Measurements from ENCODE around the gene C2CD2.

C2CD2 gene

DNA sequence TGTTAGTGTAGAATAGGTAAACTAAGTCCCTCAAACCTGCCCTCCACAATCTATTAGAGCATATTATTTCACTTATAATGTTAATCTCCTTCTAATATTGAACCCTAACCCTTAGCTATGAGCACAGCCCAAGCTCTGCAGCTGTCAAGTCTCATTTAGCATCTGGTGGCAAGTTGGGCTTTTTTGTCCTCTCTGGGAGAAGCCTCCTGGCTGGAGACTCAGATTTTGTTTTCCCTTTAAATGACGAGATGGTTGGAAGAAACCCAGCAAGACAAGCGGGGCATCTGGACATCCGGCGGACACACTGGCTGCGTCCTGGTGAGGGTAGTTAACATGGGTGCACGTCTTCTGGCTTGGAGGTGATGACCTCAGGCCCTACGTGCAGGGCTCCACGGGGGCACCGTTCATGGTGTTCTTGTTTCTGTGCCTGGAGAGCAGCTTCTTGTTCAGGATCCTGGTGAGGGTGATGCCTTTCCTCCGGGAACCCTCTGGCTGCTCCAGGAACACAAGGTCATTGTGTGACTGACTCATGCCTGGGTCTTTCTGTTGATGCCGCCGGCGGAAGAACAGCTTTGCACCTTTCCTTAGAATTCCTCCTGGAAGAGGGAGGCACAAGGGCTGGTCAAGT lies 65.0 kb downstream of the C2CD2 start:
- Histone ChIP-seq H3K36me3 (ENCODE audit: insufficient read depth, low read length) (peaks cover 16% of the 10 kb centered on the region), H3K9me3 (replicated peaks; ENCODE audit: low read length) (no peaks in the 10 kb centered on the region), H3K27me3 (ENCODE audit: control insufficient read depth, insufficient read depth, low read length) (no peaks in the 10 kb centered on the region), H3K4me2 (ENCODE audit: low read length) (peak overlapping the region; percentile 0), H3K9ac (ENCODE audit: low read depth, low read length) (no peak overlapping the region), H3K4me1 (ENCODE audit: control insufficient read depth, insufficient read depth, low read length) (peaks cover 6% of the 10 kb centered on the region), H3K4me3 (ENCODE audit: low read length) (no peak overlapping the region)

DNA sequence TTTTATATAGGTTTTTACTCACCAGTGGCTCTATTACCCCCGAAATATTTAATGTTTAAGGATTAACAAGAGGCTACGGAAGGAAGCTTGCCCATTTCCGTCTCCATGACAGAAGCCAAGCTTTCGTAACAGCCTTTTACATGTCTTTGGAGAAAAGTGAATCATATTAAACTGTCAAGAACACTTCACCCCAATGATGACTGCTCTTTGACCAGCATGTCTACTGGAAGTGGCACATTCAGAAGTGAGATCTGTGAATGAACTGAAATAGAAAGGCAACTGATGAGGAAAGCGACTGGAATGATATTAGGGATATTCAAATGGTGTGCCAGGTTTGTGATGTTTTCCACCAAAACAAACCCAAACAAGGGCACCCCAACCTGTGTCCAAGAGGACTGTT lies 66.2 kb downstream of the C2CD2 start:
- Histone ChIP-seq H3K4me1 (ENCODE audit: control insufficient read depth, insufficient read depth, low read length) (peaks cover 6% of the 10 kb centered on the region), H3K4me3 (ENCODE audit: low read length) (no peak overlapping the region), H3K9me3 (replicated peaks; ENCODE audit: low read length) (no peaks in the 10 kb centered on the region), H3K36me3 (ENCODE audit: insufficient read depth, low read length) (peaks cover 16% of the 10 kb centered on the region), H3K27me3 (ENCODE audit: control insufficient read depth, insufficient read depth, low read length) (no peaks in the 10 kb centered on the region), H3K9ac (ENCODE audit: low read depth, low read length) (no peak overlapping the region), H3K4me2 (ENCODE audit: low read length) (no peak overlapping the region)

DNA sequence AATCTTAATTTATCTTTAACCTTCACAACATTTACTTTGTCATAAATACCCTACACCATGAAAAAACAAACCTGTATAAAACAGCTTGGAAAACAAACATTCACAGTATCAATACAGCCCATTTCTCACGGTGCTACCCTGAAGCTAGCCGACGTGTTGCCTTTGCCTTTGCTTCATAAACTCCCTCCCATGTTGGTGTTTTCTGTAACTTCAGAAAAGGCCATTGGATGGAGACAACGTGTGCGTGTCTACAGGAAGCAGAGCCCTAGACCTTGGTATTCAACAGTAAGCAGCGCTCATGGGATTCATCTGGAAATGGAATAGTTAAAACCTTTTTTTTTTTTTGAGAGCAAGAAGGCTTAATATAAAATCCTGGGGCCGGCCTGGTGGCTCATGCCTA lies 67.5 kb downstream of the C2CD2 start:
- peaks cover 16% of the 10 kb centered on the region for H3K36me3 ChIP-seq (ENCODE audit: insufficient read depth, low read length)
- no peaks in the 10 kb centered on the region for H3K27me3 ChIP-seq (ENCODE audit: control insufficient read depth, insufficient read depth, low read length)
- no peak overlapping the region for H3K9ac ChIP-seq (ENCODE audit: low read depth, low read length)
- H3K4me3 ChIP-seq (ENCODE audit: low read length) = no peak overlapping the region
- peaks cover 6% of the 10 kb centered on the region for H3K4me1 ChIP-seq (ENCODE audit: control insufficient read depth, insufficient read depth, low read length)
- H3K4me2 ChIP-seq (ENCODE audit: low read length) = no peak overlapping the region
- H3K9me3 ChIP-seq (replicated peaks; ENCODE audit: low read length) = no peaks in the 10 kb centered on the region

DNA sequence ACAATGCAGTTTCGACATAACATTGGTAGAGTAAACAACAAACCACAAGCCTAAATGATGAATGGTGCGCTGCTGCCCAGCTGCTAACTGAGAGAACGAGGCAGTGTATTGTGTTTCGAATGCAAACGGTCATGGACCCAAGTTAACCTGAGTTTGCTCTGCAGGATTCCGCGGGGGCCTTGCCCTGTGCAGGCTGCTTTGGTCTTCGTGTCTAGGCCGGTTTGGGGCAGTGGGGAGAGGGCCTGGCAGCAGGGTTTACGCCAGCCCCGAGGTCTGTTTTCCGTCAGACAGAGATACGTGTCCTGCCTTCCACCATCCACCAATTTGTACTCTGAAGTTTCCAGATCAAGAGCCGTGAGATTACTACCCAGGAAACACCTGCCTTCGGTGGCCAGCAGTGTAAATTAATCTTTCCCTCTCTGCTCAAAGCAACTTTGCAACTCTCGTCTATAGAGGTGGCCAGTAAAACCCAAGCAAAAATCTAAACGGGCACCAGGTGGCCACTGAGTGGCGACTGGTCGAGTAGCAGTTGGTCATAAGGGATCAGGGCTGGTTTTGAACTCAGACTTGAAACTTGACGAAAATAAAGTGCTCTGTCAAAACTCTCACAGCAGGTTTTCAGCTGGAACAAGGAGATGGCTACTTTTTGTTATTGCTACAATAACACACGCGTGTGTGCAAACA lies 68.3 kb downstream of the C2CD2 start:
- no peaks in the 10 kb centered on the region for H3K9me3 ChIP-seq (replicated peaks; ENCODE audit: low read length)
- H3K4me1 ChIP-seq (ENCODE audit: control insufficient read depth, insufficient read depth, low read length) = peaks cover 6% of the 10 kb centered on the region
- no peaks in the 10 kb centered on the region for H3K27me3 ChIP-seq (ENCODE audit: control insufficient read depth, insufficient read depth, low read length)
- H3K4me3 ChIP-seq (ENCODE audit: low read length) = no peak overlapping the region
- no peak overlapping the region for H3K4me2 ChIP-seq (ENCODE audit: low read length)
- H3K36me3 ChIP-seq (ENCODE audit: insufficient read depth, low read length) = peaks cover 16% of the 10 kb centered on the region
- no peak overlapping the region for H3K9ac ChIP-seq (ENCODE audit: low read depth, low read length)

DNA sequence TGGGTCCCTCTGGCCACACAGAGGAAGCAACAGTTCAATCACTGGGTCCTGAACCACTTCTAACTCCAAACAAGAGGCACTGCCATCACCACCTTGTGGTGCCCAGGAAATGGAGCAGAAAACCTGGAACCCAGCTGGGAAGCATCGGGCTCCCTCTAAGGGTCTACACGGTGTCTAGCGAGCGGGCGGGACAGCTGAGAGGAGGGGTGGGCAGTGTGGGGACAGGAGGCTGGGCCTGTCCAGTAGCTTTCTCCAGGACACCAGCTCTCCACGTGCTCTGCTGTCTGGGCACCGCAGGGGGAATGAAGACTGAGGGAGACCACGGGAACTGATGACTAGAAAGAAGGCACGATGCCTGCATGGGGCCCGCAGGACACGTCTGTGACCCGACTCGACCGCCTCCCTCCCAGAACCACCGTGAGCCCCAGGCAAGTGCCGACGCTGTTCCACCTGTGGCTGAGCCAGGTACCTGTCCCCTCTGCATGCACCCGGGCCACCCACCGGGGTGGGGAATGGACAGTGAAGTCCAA lies 69.3 kb downstream of the C2CD2 start:
- no peaks in the 10 kb centered on the region for H3K9me3 ChIP-seq (replicated peaks; ENCODE audit: low read length)
- no peak overlapping the region for H3K4me2 ChIP-seq (ENCODE audit: low read length)
- H3K9ac ChIP-seq (ENCODE audit: low read depth, low read length) = no peak overlapping the region
- peaks cover 11% of the 10 kb centered on the region for H3K4me1 ChIP-seq (ENCODE audit: control insufficient read depth, insufficient read depth, low read length)
- H3K27me3 ChIP-seq (ENCODE audit: control insufficient read depth, insufficient read depth, low read length) = no peaks in the 10 kb centered on the region
- H3K4me3 ChIP-seq (ENCODE audit: low read length) = no peak overlapping the region
- H3K36me3 ChIP-seq (ENCODE audit: insufficient read depth, low read length) = peaks cover 14% of the 10 kb centered on the region

DNA sequence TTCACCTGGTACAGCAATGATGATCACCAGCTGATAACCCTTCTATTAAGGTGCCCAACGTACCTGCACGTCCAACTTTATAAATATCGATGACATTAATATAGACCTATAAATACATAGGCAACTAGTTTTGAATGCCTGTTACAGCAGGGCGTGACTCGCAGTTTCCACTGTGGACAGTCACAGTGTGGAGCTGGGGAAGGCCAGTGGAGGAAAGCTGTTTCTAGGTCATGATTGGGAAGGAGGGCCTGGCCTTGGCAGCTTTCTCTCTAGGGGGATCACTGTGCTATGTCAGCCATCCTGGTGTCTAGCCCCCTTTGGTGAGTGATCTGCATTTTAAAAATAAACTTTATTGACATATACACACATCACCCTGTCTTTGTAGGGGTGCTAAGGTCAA lies 70.2 kb downstream of the C2CD2 start:
- Histone ChIP-seq H3K4me1 (ENCODE audit: control insufficient read depth, insufficient read depth, low read length) (peaks cover 7% of the 10 kb centered on the region), H3K9me3 (replicated peaks; ENCODE audit: low read length) (no peaks in the 10 kb centered on the region), H3K27me3 (ENCODE audit: control insufficient read depth, insufficient read depth, low read length) (no peaks in the 10 kb centered on the region), H3K4me2 (ENCODE audit: low read length) (no peak overlapping the region), H3K4me3 (ENCODE audit: low read length) (no peak overlapping the region), H3K9ac (ENCODE audit: low read depth, low read length) (no peak overlapping the region), H3K36me3 (ENCODE audit: insufficient read depth, low read length) (peaks cover 8% of the 10 kb centered on the region)

DNA sequence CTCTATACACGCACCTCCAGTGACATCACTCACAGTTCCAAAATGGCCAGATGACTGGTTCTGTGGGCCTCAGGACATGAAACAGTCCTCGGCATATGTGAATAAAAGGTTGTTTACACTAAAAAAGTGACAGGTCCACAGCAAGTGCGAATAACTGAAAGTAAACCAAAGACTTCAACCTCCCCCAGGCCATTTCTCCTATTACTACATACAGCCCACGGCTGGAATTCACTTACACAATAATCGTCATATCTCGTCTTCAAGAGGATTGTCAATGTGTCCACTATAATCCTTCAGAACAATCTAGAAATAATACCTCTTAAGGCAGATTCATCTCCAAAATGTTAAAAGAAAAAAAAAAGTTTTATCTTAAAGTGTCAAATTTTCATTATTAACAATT lies 72.8 kb downstream of the C2CD2 start:
- peaks cover 15% of the 10 kb centered on the region for H3K4me1 ChIP-seq (ENCODE audit: control insufficient read depth, insufficient read depth, low read length)
- no peak overlapping the region for H3K4me2 ChIP-seq (ENCODE audit: low read length)
- no peaks in the 10 kb centered on the region for H3K27me3 ChIP-seq (ENCODE audit: control insufficient read depth, insufficient read depth, low read length)
- H3K9ac ChIP-seq (ENCODE audit: low read depth, low read length) = no peak overlapping the region
- no peak overlapping the region for H3K4me3 ChIP-seq (ENCODE audit: low read length)
- H3K36me3 ChIP-seq (ENCODE audit: insufficient read depth, low read length) = peaks cover under 1% of the 10 kb centered on the region
- no peaks in the 10 kb centered on the region for H3K9me3 ChIP-seq (replicated peaks; ENCODE audit: low read length)

DNA sequence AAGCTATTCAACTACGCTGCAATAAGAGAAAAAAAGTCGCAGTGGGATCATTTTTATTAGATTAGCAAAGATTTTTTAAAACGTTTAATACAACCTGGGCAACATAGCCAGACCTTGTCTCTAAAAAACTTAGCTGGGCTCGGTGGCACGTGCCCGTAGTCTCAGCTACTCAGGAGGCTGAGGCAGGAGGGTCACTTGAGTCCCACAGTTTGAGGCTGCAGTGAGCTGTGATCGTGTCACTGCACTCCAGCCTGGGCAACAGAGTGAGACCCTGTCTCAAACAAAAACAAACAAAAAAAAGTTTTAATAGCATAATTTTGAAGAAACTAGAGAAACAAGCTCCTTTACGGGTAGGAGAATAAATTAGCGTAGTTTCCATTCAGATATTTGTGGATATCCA lies 73.7 kb downstream of the C2CD2 start:
- Histone ChIP-seq H3K27me3 (ENCODE audit: control insufficient read depth, insufficient read depth, low read length) (no peaks in the 10 kb centered on the region), H3K4me2 (ENCODE audit: low read length) (peak overlapping the region; percentile 99), H3K36me3 (ENCODE audit: insufficient read depth, low read length) (peaks cover 3% of the 10 kb centered on the region), H3K4me3 (ENCODE audit: low read length) (peak overlapping the region; percentile 92), H3K9me3 (replicated peaks; ENCODE audit: low read length) (no peaks in the 10 kb centered on the region), H3K9ac (ENCODE audit: low read depth, low read length) (peak overlapping the region; percentile 99), H3K4me1 (ENCODE audit: control insufficient read depth, insufficient read depth, low read length) (peaks cover 15% of the 10 kb centered on the region)

DNA sequence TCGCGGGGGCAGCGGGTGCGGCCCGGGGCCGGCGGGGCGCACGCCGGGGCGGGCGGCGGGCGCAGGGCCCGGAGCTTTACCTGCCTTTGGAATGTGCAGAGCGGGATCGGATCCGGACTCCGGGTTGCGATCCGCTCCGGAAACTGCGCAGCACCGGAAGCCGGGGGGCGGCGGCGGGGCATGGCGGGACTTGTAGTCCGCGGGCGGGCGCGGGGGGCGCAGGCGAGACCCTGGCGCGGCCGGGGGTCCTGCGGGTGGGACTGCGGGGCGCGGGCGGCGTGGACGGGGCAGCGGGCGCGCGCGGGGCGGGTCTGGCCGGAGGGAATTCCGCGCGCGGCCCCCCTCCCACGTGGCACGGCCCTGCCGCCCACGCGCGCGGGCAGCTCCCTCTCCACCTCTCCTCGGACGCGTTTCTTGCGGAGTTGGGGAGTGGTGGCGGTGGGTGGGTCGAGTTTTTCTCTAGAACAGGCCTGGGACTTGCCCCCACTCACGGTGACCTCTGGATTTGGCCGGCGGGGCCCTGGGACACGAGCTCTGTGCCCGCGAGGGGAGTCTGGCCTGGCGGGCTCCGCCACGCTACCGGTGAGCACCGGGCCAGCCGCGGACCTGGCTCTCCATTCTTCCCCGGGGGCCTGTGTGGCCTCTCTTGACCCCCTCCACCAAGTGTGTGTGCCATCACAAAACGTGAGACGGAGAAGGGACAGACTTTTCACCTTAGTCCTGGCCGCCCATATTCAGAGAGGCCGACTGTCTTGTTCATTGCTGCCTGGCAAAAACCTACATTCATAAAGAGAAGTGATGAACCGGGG lies 74.4 kb downstream of the C2CD2 start, which contains the start of gene PRDM15:
PRDM15 (minus strand) TSS at position 155 of the 809 bp plus-strand sequence. CDS start 18,981 bp downstream, outside the sequence.
- H3K36me3 ChIP-seq (ENCODE audit: insufficient read depth, low read length) = peaks cover 7% of the 10 kb centered on the region
- H3K4me2 ChIP-seq (ENCODE audit: low read length) = peak within 1 kb of the TSS; percentile 99
- peaks cover 15% of the 10 kb centered on the region for H3K4me1 ChIP-seq (ENCODE audit: control insufficient read depth, insufficient read depth, low read length)
- peak within 1 kb of the TSS; percentile 95 for H3K4me3 ChIP-seq (ENCODE audit: low read length)
- H3K27me3 ChIP-seq (ENCODE audit: control insufficient read depth, insufficient read depth, low read length) = no peaks in the 10 kb centered on the region
- peak within 1 kb of the TSS; percentile 99 for H3K9ac ChIP-seq (ENCODE audit: low read depth, low read length)
- H3K9me3 ChIP-seq (replicated peaks; ENCODE audit: low read length) = no peaks in the 10 kb centered on the region

DNA sequence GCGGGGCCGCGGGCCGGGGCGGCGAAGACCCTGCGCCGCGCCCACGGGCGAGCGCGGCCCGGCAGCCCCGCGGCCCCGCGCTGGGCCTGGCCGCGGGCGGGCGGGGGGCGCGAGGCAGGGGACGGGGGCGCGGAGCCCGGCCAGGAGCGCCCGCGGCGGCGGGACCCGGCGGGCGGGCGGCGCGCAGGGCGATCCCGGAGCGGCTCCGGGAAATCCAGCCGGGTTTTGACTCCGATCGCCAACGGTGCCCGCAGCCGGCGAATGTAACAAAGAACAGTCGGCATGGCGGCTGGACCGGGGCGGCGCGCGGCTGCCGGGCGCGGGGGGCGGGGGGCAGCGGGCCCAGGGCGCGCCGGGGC lies 75.0 kb downstream of the C2CD2 start:
- Histone ChIP-seq H3K27me3 (ENCODE audit: control insufficient read depth, insufficient read depth, low read length) (no peaks in the 10 kb centered on the region), H3K4me1 (ENCODE audit: control insufficient read depth, insufficient read depth, low read length) (peaks cover 15% of the 10 kb centered on the region), H3K9ac (ENCODE audit: low read depth, low read length) (peak overlapping the region; percentile 89), H3K4me3 (ENCODE audit: low read length) (peak overlapping the region; percentile 95), H3K4me2 (ENCODE audit: low read length) (peak overlapping the region; percentile 92), H3K36me3 (ENCODE audit: insufficient read depth, low read length) (peaks cover 7% of the 10 kb centered on the region), H3K9me3 (replicated peaks; ENCODE audit: low read length) (no peaks in the 10 kb centered on the region)
